MCF 10A (cell line): ENCODE measurements around the gene EXD3. TPM values are rescaled to one million over a fixed set of nuclear protein-coding genes. Genes with fewer than 3 reads are reported as not detected.

Source experiments
- BruUV-seq: library from RNA; stranded (reverse); fragments of 400-500 nt; replicated peaks from 2 replicates; lab custom pipeline; 2021; lab: Mats Ljungman, UMichigan
- CTCF ChIA-PET: fragments of 300-600 bp; sonication (Branson Sonifier 250); formaldehyde crosslinking; extraction: SDS; loops from one replicate; lab custom pipeline; 2021; ENCODE audit warnings: antibody characterized with exemption, inconsistent platforms; lab: Yijun Ruan, JAX
- POLR2A ChIA-PET: fragments of 300-600, 350-650 bp; sonication (Branson Sonifier 250); formaldehyde crosslinking; extraction: SDS; loops from one replicate; lab custom pipeline; 2020; ENCODE audit warnings: antibody characterized with exemption, inconsistent platforms; lab: Yijun Ruan, JAX
- DNase-seq: peaks from one replicate; pipeline ENCODE4 v3.0.0-alpha.2; 2018; ENCODE audit not compliant: unreplicated experiment
- H3K27ac Mint-ChIP-seq: one replicate; pipeline ENCODE4 v1.8.0; 2022; ENCODE audit warnings: mild to moderate bottlenecking, low read depth, mixed read lengths; ENCODE audit not compliant: unreplicated experiment
- H3K27me3 Mint-ChIP-seq: one replicate; pipeline ENCODE4 v1.8.0; 2022; ENCODE audit warnings: mixed read lengths; ENCODE audit not compliant: insufficient read depth, unreplicated experiment
- H3K36me3 Mint-ChIP-seq: one replicate; pipeline ENCODE4 v1.8.0; 2022; ENCODE audit warnings: mild to moderate bottlenecking, moderate library complexity, mixed read lengths; ENCODE audit not compliant: insufficient read depth, unreplicated experiment
- H3K4me1 Mint-ChIP-seq: one replicate; pipeline ENCODE4 v1.8.0; 2022; ENCODE audit warnings: mixed read lengths; ENCODE audit not compliant: insufficient read depth, unreplicated experiment
- H3K4me3 Mint-ChIP-seq: one replicate; pipeline ENCODE4 v1.8.0; 2022; ENCODE audit warnings: mild to moderate bottlenecking, moderate library complexity, mixed read lengths; ENCODE audit not compliant: unreplicated experiment
- H3K9me3 Mint-ChIP-seq: one replicate; pipeline ENCODE4 v1.8.0; 2022; ENCODE audit warnings: mixed read lengths; ENCODE audit not compliant: unreplicated experiment
- intact Hi-C: fragments of 100-400 bp; cut with micrococcal nuclease; formaldehyde crosslinking; loops from 2 replicates; pipeline ENCODE4 v1.14.1; 2022
- total RNA-seq: library from RNA; stranded (reverse); gene quantifications from 2 replicates; pipeline ENCODE4 v1.2.3, GENCODE V29; 2022
- TF ChIP-seq, protein P1 (sequence below): fragments of 200-600 bp; IDR thresholded peaks from one replicate; pipeline ENCODE4 v1.8.0; 2022; ENCODE audit warnings: antibody characterized with exemption, mild to moderate bottlenecking; ENCODE audit not compliant: unreplicated experiment

EXD3 gene
- total RNA-seq, 1 experiment from 2014 or later = 17.1 TPM

DNA sequence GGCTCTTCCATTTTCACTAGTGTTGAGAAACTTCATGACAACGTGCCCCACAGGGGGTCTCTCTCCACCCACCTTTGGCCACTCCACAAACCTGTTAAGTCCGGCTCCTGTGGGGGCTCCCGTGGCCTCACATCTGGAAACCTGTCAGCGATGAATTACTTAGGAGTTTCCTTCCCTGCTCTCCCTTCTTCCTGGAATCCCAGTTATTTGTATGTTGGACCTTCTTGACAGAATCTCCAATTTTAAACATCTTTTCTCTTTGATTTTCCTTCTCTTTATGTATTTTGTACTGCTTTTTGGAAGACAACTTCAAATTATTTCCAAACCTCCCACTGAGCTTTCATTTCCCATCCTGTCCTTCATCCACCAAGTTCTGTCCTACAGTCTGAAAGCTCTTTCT, 65.8 kb downstream of the EXD3 start:
- Mint-ChIP-seq H3K36me3 (peaks cover 5% of the 10 kb centered on the region), H3K4me3 (no peak overlapping the region), H3K27ac (no peak overlapping the region), H3K9me3 (peaks cover 10% of the 10 kb centered on the region), H3K27me3 (no peaks in the 10 kb centered on the region), H3K4me1 (no peaks in the 10 kb centered on the region)
- TF ChIP-seq, protein P1, sequence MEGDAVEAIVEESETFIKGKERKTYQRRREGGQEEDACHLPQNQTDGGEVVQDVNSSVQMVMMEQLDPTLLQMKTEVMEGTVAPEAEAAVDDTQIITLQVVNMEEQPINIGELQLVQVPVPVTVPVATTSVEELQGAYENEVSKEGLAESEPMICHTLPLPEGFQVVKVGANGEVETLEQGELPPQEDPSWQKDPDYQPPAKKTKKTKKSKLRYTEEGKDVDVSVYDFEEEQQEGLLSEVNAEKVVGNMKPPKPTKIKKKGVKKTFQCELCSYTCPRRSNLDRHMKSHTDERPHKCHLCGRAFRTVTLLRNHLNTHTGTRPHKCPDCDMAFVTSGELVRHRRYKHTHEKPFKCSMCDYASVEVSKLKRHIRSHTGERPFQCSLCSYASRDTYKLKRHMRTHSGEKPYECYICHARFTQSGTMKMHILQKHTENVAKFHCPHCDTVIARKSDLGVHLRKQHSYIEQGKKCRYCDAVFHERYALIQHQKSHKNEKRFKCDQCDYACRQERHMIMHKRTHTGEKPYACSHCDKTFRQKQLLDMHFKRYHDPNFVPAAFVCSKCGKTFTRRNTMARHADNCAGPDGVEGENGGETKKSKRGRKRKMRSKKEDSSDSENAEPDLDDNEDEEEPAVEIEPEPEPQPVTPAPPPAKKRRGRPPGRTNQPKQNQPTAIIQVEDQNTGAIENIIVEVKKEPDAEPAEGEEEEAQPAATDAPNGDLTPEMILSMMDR = no peak
- intact Hi-C loops = no loop called here
- ChIA-PET CTCF (no interaction called here), POLR2A (no interaction called here)
- DNase-seq = no peak
- BruUV-seq = no TSS peak

- BruUV-seq = no TSS peak
- DNase-seq = no peak
- no peak overlapping the region for H3K4me3 Mint-ChIP-seq
- TF ChIP-seq, protein P1 = no peak
- peaks cover 8% of the 10 kb centered on the region for H3K36me3 Mint-ChIP-seq
- CTCF ChIA-PET = no interaction called here
- H3K9me3 Mint-ChIP-seq = peaks cover 10% of the 10 kb centered on the region
- H3K4me1 Mint-ChIP-seq = no peaks in the 10 kb centered on the region
- POLR2A ChIA-PET = no interaction called here
- intact Hi-C loops = no loop called here
- H3K27me3 Mint-ChIP-seq = no peaks in the 10 kb centered on the region
- H3K27ac Mint-ChIP-seq = no peak overlapping the region
These were observed 67.1 kb downstream of the EXD3 start for GRCh38 chr9:137355761-137356365.

DNA sequence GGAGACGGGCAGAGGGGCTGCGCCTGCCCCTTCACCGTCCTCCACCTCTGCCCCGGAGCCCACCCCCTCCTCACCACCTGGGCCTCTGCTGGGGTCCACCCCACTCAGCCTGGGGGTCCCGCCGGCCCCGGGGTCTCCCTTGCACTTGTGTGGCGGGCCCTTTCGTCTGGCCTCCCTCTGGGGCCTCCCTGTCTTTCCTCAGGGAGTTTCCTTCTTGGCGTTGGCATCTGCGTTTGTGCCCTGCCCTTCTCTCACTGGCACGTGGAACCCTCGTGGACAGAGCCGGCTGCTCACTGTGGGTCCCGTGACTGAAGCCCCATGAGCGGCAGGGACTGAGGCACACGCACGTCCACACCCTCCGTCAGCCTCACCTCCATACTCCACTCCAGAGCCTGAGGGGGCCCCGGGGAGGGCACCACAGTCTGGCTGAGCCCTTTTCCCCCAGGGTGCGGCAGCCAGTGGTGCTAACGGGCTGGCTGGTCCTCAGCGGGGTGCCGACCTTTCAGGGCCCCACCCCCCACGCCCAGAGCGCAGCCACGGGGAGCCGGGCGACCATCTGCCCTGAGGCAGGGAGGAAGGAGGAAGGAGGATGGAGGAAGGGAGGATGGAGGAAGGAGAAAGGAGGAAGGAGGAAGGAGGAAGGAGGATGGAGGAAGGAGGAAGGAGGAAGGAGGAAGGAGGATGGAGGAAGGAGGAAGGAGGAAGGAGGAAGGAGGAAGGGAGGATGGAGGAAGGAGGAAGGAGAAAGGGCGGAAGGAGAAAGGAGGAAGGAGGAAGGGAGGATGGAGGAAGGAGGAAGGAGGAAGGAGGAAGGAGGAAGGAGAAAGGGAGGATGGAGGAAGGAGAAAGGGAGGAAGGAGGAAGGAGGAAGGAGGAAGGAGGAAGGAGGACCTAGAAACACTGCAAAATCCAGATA, 67.9 kb downstream of the EXD3 start:
- H3K4me1 Mint-ChIP-seq = no peaks in the 10 kb centered on the region
- H3K36me3 Mint-ChIP-seq = peaks cover 8% of the 10 kb centered on the region
- H3K27ac Mint-ChIP-seq = no peak overlapping the region
- no peak overlapping the region for H3K4me3 Mint-ChIP-seq
- BruUV-seq = no TSS peak
- ChIA-PET POLR2A (no interaction called here), CTCF (interaction anchor here (0.6 kb wide), 1 partner anchor 16 kb away, joined by 3 read pairs; no protein-coding TSS in a partner anchor)
- intact Hi-C loops = no loop called here
- H3K9me3 Mint-ChIP-seq = peaks cover 10% of the 10 kb centered on the region
- DNase-seq = no peak
- H3K27me3 Mint-ChIP-seq = no peaks in the 10 kb centered on the region
- TF ChIP-seq, protein P1 = no peak

GRCh38 chr9:137354153-137354844, 68.7 kb downstream of the EXD3 start:
- H3K4me3 Mint-ChIP-seq = no peak overlapping the region
- intact Hi-C loops = no loop called here

More at GRCh38 chr9:137354153-137354844, 68.7 kb downstream of the EXD3 start:
- Mint-ChIP-seq H3K9me3 (peaks cover 10% of the 10 kb centered on the region), H3K4me1 (no peaks in the 10 kb centered on the region), H3K36me3 (peaks cover 8% of the 10 kb centered on the region), H3K27ac (no peak overlapping the region), H3K27me3 (no peaks in the 10 kb centered on the region)
- ChIA-PET CTCF (interaction anchor here (0.6 kb wide), 1 partner anchor 15 kb away, joined by 3 read pairs; no protein-coding TSS in a partner anchor), POLR2A (no interaction called here)
- DNase-seq = no peak
- TF ChIP-seq, protein P1 = no peak
- BruUV-seq = no TSS peak
